Measurements from ENCODE around the gene IGSF9B.

IGSF9B gene

DNA sequence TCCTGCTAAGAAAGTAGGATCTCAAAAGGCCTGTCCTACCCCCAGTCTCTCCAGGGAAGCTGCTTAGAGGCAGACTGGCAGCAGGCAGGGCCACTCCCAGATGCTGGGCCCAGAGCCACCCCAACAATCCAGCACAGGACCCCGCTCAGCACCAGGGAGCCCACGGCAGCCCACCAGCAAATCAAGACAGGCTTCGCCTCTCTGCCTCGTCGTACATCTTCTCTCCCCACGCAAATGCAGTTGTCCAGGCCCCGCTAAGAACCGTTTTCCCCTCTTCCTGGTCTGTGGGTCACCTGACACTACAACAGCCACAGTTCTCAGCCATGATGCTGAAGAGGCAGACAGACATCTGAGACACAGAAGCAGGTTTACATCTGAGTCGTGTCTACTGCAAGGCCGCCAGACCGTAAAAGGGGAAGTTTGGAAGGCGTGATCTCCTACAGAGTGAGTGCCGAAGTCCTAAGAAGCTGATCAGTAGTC lies 51.1 kb downstream of the IGSF9B start:
- H3K79me2 ChIP-seq (ENCODE audit: control insufficient read depth, insufficient read depth, low read length, unreplicated experiment), result no peaks in the 10 kb centered on the region
- no peaks in the 10 kb centered on the region for H3K4me1 ChIP-seq (ENCODE audit: control insufficient read depth, insufficient read depth, low read length, unreplicated experiment)
- H3K27ac ChIP-seq (ENCODE audit: low read depth, low read length), result no peak overlapping the region
- no peak overlapping the region for H3K4me3 ChIP-seq (ENCODE audit: low read depth, low read length)
- no peaks in the 10 kb centered on the region for H3K36me3 ChIP-seq (ENCODE audit: insufficient read depth, low read length)
- no peaks in the 10 kb centered on the region for H3K27me3 ChIP-seq (ENCODE audit: insufficient read depth, low read length)
- no peak overlapping the region for H2AFZ ChIP-seq (ENCODE audit: low read length, unreplicated experiment)

DNA sequence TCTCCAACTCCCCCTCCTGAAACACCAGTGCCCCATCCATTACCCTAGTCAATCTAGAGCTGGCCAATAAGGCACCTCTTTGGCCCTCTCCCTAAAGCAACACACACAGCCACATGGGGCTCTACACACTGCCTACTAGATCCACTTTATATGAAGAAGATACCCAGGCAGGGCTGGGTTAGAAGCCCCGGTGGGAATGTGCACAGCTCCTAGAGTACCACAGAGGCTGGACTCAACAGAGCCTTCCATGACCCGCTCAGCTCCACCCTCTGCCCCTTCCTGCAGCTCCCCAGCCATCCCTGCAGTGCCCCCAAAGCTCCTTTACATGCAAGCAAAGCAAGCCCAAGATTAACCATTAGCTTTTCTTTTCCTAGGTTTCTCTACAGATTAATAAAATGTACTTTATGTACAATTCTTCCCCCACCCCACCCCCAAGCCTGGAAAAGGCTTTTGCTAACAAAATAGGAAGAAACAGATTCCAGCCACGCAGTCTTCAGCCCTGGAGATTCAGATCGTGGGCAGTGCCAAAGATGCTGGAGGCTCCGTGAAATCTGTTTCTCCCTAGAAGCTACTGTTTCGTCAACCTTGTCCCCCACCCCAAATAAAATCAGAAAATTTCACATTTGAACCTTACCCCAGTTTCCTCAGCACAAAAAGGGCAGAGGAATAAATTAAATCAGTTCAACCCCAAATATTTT lies 51.8 kb downstream of the IGSF9B start:
- Histone ChIP-seq H3K36me3 (ENCODE audit: insufficient read depth, low read length) (no peaks in the 10 kb centered on the region), H2AFZ (ENCODE audit: low read length, unreplicated experiment) (no peak overlapping the region), H3K4me3 (ENCODE audit: low read depth, low read length) (no peak overlapping the region), H3K4me1 (ENCODE audit: control insufficient read depth, insufficient read depth, low read length, unreplicated experiment) (no peaks in the 10 kb centered on the region), H3K79me2 (ENCODE audit: control insufficient read depth, insufficient read depth, low read length, unreplicated experiment) (no peaks in the 10 kb centered on the region), H3K27me3 (ENCODE audit: insufficient read depth, low read length) (no peaks in the 10 kb centered on the region), H3K27ac (ENCODE audit: low read depth, low read length) (no peak overlapping the region)

DNA sequence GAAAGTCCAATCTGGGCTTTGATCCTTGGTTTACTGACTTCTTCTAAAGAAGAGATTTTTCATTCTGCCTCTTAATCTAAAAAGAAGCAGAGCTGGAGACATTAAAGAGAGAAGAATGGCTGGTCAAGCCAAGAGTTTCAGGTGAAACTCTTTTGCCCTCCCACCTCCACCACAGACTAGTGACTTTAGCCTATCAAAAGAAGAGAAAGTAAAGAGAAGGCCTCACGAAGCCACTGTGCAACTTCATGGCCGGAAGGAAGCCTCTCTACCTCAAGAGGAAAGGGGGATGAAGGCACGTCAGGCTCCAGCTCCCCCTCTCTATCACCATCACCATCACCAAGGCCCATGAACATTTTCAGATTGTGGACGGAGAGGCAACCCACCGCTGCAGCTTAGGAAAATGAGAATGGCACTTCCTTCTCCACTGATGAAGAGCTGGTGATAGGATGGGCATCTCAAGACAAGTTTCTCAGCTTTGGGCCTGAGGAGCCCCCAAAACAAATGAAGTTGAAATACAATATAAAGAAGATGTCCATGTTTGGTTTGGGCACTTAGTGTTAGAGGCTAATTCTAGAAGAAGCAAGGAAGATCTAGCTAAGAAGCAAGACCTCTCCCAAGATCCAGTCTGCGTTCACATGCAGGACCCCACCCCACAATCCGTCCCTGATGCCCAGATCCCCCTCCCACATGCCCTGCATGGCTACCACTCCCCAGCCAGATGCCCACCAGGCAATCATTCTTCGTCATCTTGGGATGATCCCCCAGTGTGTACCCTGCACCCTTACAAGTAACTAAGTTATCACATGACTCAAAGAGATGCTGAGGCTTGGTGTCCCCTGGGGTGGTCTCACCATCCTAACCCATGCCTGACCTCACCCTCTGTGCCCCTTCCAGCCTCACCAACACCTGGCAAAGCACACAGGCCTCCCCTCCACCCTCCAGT lies 52.6 kb downstream of the IGSF9B start:
- Histone ChIP-seq H3K36me3 (ENCODE audit: insufficient read depth, low read length) (no peaks in the 10 kb centered on the region), H2AFZ (ENCODE audit: low read length, unreplicated experiment) (no peak overlapping the region), H3K27me3 (ENCODE audit: insufficient read depth, low read length) (no peaks in the 10 kb centered on the region), H3K4me3 (ENCODE audit: low read depth, low read length) (no peak overlapping the region), H3K27ac (ENCODE audit: low read depth, low read length) (no peak overlapping the region), H3K79me2 (ENCODE audit: control insufficient read depth, insufficient read depth, low read length, unreplicated experiment) (no peaks in the 10 kb centered on the region), H3K4me1 (ENCODE audit: control insufficient read depth, insufficient read depth, low read length, unreplicated experiment) (no peaks in the 10 kb centered on the region)

DNA sequence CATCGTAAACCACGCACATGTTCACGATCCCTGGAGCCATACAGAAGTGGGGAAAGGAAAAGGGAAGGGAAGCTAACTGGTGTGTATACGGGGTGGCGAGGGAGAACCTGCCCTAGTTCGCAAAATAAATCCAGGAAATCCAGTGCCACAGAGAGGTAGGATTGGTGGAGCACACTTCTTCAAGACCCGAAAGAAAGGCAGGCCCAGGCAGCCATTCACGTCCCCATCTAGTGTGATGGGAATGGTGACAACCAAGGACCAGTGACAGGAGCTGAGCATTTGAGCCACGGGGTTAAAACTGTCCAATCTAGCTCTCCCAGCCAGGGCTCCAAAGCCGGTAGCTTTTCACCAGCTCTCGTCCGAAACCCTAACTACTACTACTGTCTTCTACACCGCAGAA lies 53.7 kb downstream of the IGSF9B start:
- Histone ChIP-seq H3K79me2 (ENCODE audit: control insufficient read depth, insufficient read depth, low read length, unreplicated experiment) (no peaks in the 10 kb centered on the region), H3K4me1 (ENCODE audit: control insufficient read depth, insufficient read depth, low read length, unreplicated experiment) (no peaks in the 10 kb centered on the region), H3K4me3 (ENCODE audit: low read depth, low read length) (no peak overlapping the region), H3K36me3 (ENCODE audit: insufficient read depth, low read length) (no peaks in the 10 kb centered on the region), H3K27me3 (ENCODE audit: insufficient read depth, low read length) (no peaks in the 10 kb centered on the region), H3K27ac (ENCODE audit: low read depth, low read length) (no peak overlapping the region), H2AFZ (ENCODE audit: low read length, unreplicated experiment) (no peak overlapping the region)

DNA sequence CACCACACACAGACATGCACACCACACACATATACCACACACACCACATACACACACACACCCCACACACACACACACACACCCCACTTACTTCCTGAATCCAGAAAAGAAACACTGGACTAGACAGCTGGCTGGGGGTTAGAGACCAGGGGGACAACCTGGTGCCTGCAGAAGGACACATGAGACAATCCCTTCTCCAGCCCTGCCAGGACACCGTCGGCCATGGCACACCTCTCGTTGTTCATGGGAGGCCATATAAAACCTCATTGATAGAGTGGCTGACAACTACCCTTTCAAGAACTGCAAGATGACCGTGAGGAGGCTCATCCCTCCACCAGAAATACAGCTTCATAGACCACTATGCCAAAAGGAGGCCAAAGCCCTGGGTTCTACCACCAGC lies 54.3 kb downstream of the IGSF9B start:
- Histone ChIP-seq H3K4me1 (ENCODE audit: control insufficient read depth, insufficient read depth, low read length, unreplicated experiment) (no peaks in the 10 kb centered on the region), H3K27ac (ENCODE audit: low read depth, low read length) (no peak overlapping the region), H2AFZ (ENCODE audit: low read length, unreplicated experiment) (no peak overlapping the region), H3K79me2 (ENCODE audit: control insufficient read depth, insufficient read depth, low read length, unreplicated experiment) (no peaks in the 10 kb centered on the region), H3K27me3 (ENCODE audit: insufficient read depth, low read length) (no peaks in the 10 kb centered on the region), H3K4me3 (ENCODE audit: low read depth, low read length) (no peak overlapping the region), H3K36me3 (ENCODE audit: insufficient read depth, low read length) (no peaks in the 10 kb centered on the region)

DNA sequence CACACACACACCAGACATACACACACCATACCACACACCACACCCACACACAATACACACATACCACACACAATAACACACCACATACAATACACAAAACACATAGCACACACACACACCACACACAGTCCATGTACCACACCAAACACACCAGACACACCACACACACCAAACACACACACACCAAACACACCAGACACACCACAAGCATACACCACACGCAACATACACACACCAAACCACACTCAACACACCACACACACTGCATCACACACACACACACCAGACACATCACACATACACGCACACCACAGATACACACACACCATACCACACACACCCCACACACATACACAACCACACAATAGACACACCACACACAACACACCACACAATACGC lies 54.8 kb downstream of the IGSF9B start:
- no peaks in the 10 kb centered on the region for H3K4me1 ChIP-seq (ENCODE audit: control insufficient read depth, insufficient read depth, low read length, unreplicated experiment)
- no peaks in the 10 kb centered on the region for H3K27me3 ChIP-seq (ENCODE audit: insufficient read depth, low read length)
- no peak overlapping the region for H3K4me3 ChIP-seq (ENCODE audit: low read depth, low read length)
- H3K36me3 ChIP-seq (ENCODE audit: insufficient read depth, low read length), result no peaks in the 10 kb centered on the region
- H2AFZ ChIP-seq (ENCODE audit: low read length, unreplicated experiment), result no peak overlapping the region
- H3K27ac ChIP-seq (ENCODE audit: low read depth, low read length), result no peak overlapping the region
- H3K79me2 ChIP-seq (ENCODE audit: control insufficient read depth, insufficient read depth, low read length, unreplicated experiment), result no peaks in the 10 kb centered on the region

DNA sequence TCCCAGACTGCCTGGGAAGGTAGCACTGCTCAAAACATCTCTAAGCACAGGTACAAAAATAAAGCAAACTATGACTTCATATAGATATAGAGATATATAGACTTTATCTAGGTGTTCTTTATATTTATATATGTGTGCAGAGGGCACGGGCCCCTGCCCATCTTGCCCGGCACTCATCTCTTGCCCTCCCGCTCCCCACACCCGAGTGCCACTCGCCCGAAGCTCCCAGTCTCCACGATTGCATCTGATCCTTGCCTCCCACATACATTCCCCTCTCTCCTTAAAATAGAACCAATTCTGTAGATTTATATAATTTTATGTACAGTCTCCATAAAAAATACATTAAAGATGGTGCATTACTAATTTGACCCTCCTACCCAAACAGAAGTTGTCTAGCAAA lies 55.5 kb downstream of the IGSF9B start:
- Histone ChIP-seq H3K27ac (ENCODE audit: low read depth, low read length) (no peak overlapping the region), H3K79me2 (ENCODE audit: control insufficient read depth, insufficient read depth, low read length, unreplicated experiment) (no peaks in the 10 kb centered on the region), H3K4me3 (ENCODE audit: low read depth, low read length) (no peak overlapping the region), H3K36me3 (ENCODE audit: insufficient read depth, low read length) (no peaks in the 10 kb centered on the region), H2AFZ (ENCODE audit: low read length, unreplicated experiment) (no peak overlapping the region), H3K4me1 (ENCODE audit: control insufficient read depth, insufficient read depth, low read length, unreplicated experiment) (no peaks in the 10 kb centered on the region), H3K27me3 (ENCODE audit: insufficient read depth, low read length) (no peaks in the 10 kb centered on the region)

DNA sequence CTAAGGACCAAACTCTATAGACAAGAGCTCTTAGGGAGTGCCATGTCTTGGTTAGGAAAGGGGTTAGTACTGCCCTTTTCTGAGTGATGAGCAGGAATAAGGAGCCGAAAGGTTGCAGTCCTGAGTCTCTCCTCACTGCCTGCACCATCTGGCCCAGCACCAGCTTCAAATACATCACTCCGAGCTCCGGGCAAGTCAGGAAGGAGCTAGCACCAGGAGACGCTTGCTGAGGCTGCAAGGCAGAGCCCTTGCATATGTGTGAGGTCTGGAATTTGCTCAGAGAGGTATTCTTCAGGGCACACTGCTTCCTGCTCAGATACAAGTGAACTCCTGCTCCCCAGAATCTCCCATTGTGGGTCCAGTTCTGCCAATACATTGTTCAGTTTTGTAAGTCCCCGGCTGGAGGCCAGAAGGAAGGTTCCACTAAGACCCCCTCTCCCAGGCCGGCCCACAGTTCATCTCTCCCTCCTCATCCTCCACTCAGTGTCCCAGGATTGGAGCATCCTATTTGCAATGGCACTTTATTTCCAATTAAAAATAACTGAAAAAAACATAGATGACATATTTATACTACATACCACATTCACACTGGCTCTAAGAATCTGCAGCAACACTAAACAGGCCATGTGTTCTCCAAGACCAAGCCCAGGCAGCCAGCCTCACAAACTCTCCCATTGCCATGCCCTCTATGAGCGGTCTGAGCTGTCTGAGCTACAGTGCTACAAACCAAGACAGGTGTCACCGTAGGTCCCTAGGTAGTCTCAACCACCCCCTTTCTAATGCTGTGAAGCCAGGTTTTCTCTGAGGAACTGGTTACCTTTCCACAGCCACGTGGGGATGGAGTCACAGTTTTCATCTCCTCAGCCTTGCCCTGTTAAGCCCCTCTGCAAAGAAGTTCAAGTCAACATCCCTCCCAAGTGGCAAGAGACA lies 56.3 kb downstream of the IGSF9B start:
- no peaks in the 10 kb centered on the region for H3K79me2 ChIP-seq (ENCODE audit: control insufficient read depth, insufficient read depth, low read length, unreplicated experiment)
- no peak overlapping the region for H3K27ac ChIP-seq (ENCODE audit: low read depth, low read length)
- H3K4me1 ChIP-seq (ENCODE audit: control insufficient read depth, insufficient read depth, low read length, unreplicated experiment), result no peaks in the 10 kb centered on the region
- no peaks in the 10 kb centered on the region for H3K27me3 ChIP-seq (ENCODE audit: insufficient read depth, low read length)
- no peak overlapping the region for H3K4me3 ChIP-seq (ENCODE audit: low read depth, low read length)
- H2AFZ ChIP-seq (ENCODE audit: low read length, unreplicated experiment), result no peak overlapping the region
- no peaks in the 10 kb centered on the region for H3K36me3 ChIP-seq (ENCODE audit: insufficient read depth, low read length)

DNA sequence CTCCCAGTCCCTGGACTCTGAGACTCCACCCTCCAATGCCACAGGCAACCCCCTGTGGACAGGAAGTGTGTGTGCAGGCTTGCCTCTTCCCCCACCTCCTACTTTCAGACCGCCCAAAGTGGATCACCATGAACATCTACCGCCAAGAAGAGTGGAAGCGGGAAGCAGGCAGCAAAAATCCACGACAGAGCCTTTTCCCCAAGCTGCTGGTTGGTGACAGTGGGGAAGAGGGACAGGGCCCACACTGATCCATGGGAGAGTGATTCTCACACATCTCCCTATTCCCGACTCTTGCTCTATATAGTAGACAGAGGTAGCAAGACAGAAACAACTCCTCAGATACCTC lies 58.0 kb downstream of the IGSF9B start:
- H2AFZ ChIP-seq (ENCODE audit: low read length, unreplicated experiment), result no peak overlapping the region
- no peaks in the 10 kb centered on the region for H3K4me1 ChIP-seq (ENCODE audit: control insufficient read depth, insufficient read depth, low read length, unreplicated experiment)
- no peak overlapping the region for H3K4me3 ChIP-seq (ENCODE audit: low read depth, low read length)
- no peaks in the 10 kb centered on the region for H3K27me3 ChIP-seq (ENCODE audit: insufficient read depth, low read length)
- no peaks in the 10 kb centered on the region for H3K79me2 ChIP-seq (ENCODE audit: control insufficient read depth, insufficient read depth, low read length, unreplicated experiment)
- H3K36me3 ChIP-seq (ENCODE audit: insufficient read depth, low read length), result no peaks in the 10 kb centered on the region
- no peak overlapping the region for H3K27ac ChIP-seq (ENCODE audit: low read depth, low read length)

DNA sequence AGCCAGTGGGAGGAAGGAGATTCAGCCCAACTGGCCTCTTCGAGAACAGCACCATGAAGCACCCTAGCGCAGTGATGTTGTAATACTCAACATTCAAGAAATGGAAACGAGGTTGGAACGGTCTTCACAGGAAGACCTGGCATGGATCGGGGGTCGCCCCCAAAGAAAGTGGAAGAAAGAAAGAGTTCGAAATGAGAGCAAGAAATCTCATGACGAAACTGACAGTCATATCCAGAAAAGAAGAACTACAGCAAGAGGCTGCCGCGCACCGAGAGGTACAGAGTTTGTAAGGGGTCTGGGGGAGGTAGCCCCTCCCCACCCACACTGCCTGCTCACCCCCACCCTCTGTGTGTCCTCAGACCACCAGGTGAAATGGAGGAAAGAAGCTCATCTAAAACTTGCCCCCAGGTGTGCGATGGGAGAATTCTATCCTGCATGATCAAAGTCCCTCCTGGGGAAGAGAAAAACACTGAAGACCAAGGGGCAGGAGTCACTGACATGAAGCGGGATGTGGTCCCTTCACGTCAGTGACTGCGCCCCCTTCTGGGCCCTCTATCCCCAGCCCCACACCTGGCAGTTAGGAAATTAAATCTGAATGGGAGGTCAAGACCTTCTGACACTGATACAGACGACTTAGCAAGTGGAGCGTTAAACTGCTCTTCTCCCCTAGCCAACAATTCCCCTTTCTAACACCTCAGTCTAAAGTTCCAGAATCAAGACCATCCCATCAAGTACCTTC lies 58.6 kb downstream of the IGSF9B start:
- H3K36me3 ChIP-seq (ENCODE audit: insufficient read depth, low read length), result no peaks in the 10 kb centered on the region
- no peaks in the 10 kb centered on the region for H3K27me3 ChIP-seq (ENCODE audit: insufficient read depth, low read length)
- H2AFZ ChIP-seq (ENCODE audit: low read length, unreplicated experiment), result no peak overlapping the region
- no peaks in the 10 kb centered on the region for H3K4me1 ChIP-seq (ENCODE audit: control insufficient read depth, insufficient read depth, low read length, unreplicated experiment)
- H3K79me2 ChIP-seq (ENCODE audit: control insufficient read depth, insufficient read depth, low read length, unreplicated experiment), result no peaks in the 10 kb centered on the region
- no peak overlapping the region for H3K27ac ChIP-seq (ENCODE audit: low read depth, low read length)
- no peak overlapping the region for H3K4me3 ChIP-seq (ENCODE audit: low read depth, low read length)
